GM20000 (cell line): Measurements from ENCODE around the gene ARF1.

Experiments
- DNase-seq: peaks from one replicate; pipeline ENCODE4 v3.0.0; 2012; ENCODE audit warnings: low spot score
- TF ChIP-seq, protein P1 (sequence below): IDR thresholded peaks from 2 replicates; pipeline ENCODE4 v1.5.1; 2012; ENCODE audit warnings: mild to moderate bottlenecking, control low read depth; ENCODE audit errors: extremely low read depth, missing control alignments

ARF1 gene

DNA sequence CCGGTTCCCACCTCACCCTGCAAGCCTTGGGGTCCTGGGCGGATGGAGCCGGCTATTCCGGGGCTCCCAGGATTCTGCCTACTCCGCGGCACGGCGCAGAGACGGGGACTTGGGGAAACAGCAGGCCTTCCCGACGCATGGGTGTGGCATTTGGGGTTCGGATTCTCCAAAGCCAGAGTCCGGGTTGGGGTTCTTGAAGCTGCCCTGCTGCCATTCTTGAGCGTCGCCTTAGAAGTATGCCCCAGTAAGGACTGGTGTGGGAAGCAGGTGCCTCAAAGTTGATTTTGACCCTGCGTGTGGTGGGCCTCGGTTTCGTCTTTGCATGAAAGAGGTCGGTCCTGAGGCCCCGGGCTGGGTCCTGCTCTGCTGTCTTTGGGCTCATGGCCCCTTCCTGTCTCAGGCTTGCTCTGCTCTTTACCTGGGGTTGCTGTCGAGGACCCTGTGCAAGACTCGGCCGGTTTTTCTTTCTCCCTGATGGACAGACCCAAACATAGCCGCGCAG, 58.3 kb downstream of the ARF1 start:
- TF ChIP-seq, protein P1, sequence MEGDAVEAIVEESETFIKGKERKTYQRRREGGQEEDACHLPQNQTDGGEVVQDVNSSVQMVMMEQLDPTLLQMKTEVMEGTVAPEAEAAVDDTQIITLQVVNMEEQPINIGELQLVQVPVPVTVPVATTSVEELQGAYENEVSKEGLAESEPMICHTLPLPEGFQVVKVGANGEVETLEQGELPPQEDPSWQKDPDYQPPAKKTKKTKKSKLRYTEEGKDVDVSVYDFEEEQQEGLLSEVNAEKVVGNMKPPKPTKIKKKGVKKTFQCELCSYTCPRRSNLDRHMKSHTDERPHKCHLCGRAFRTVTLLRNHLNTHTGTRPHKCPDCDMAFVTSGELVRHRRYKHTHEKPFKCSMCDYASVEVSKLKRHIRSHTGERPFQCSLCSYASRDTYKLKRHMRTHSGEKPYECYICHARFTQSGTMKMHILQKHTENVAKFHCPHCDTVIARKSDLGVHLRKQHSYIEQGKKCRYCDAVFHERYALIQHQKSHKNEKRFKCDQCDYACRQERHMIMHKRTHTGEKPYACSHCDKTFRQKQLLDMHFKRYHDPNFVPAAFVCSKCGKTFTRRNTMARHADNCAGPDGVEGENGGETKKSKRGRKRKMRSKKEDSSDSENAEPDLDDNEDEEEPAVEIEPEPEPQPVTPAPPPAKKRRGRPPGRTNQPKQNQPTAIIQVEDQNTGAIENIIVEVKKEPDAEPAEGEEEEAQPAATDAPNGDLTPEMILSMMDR = no peak
- peak; percentile 13 for DNase-seq

DNA sequence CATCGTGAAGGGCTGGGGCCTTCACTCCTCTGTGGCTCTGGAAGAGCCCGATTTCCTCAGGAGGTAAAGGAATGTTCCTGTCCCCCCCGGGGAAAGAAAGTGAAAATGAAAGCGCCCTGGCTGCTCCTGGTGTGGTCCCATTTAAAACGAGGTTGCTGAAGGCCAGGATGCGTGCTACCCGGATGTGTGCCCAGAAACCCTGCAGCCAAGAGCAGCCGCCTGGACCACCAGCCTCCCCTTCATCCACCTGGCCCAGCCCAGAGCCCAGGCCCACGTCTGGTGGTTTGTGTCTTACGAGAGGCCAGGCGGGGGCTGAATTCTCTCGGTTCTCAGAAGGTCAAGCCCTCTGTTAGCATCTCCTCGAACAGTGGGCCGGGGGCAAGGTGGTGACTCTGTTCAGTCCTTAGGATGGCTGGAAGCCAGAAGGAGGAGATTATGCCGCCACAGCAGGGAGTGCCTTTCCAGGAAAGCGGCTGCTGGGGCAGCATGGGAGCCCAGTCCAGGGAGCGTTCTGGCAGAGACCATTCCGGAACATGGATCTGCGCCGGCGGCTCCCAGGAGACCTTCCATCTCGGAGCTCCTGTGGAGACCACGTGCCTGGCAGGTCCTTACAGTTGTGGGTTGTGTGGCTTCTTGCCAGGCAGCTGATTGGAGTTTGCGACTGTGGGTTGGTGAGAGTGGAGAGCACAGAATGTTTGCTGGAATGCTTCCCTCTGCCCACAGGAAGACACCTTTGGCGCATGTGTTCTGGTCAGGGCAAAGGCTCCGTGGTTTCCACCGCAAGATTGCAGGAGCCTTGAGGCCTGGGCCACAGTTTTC, 58.9 kb downstream of the ARF1 start:
- TF ChIP-seq, protein P1 = no peak
- peak; percentile 45 for DNase-seq

DNA sequence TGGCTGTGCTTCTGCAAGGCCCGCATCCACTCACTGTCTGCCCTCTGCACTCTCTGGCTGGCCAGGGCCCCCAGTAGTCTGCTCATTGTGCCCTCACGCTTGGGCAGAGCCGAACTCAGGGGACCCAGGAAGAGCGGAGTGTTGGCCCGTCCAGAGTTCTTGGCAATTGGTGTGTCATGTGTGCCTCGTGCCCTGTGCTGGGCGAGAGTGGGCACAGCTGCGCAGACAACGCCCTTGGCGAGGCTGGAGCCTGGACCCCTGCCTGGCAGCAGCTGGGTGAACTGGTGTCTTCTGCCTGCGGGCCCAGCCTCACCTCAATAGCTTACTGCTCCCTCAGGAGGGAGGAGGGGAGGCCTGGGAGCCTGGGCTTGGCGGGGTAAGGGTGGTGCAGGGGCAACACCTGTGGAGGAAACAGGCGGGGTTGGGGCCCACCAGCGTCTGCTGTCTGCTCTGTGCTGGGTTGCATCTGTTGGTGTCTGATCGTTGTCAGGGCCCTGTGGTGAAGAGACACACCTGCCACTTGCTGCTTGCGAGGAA, 59.7 kb downstream of the ARF1 start:
- no peak for DNase-seq
- TF ChIP-seq, protein P1 = no peak

DNA sequence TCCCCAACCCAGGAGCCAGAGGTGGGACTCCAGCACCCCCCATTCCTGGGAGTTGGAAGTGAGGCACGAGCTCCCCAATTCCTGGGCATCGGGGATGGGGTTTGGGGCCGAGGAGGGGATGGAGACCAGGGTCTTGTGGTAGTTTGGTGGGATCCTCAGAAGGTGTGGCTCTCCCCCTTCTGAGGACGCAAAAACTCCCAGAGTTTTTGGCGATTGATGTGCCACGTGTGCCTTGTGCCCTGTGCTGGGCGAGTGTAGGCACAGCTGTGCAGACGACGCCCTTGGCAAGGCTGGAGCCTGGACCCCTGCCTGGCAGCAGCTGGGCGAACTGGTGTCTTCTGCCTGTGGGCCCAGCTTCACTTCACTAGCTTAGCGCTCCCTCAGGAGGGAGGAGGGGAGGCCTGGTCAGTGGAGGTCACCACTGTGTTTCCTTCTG, 60.2 kb downstream of the ARF1 start:
- no peak for DNase-seq
- TF ChIP-seq, protein P1 = no peak

DNA sequence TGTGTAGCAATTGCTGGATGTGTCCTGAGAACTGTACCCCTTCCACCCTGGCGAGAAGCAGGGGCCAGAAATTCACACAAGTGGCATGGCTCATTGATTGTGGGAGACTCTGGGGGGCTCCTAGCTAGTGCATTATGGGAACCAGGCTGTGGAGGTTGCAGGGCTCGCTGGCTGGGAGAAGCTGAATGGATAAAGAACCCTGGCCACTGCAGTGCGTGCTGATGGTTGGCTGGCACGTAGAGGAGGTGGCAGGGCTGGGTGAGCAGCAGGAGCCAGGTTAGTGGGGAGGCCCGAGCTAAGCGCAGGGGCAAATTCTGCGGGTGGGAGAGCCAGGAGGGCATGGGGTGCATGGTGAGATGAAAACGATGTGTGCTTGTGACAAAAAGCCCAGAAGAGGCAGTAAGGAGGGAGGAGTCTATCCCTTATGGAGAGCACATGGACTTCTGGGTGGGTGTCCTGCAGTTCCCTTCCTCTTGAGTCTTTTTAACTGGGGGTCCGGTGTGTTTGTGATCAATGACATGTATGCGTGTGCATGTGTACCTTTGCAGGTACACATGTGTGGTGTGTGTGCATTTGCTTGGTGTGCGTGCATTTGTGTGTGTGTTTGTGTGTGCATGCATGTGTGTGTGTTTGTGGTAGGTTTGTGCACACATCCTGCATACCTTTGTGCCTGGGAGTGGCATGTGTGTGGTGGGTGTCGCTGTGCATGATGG, 61.1 kb downstream of the ARF1 start:
- DNase-seq = peak; percentile 14
- TF ChIP-seq, protein P1 = no peak

DNA sequence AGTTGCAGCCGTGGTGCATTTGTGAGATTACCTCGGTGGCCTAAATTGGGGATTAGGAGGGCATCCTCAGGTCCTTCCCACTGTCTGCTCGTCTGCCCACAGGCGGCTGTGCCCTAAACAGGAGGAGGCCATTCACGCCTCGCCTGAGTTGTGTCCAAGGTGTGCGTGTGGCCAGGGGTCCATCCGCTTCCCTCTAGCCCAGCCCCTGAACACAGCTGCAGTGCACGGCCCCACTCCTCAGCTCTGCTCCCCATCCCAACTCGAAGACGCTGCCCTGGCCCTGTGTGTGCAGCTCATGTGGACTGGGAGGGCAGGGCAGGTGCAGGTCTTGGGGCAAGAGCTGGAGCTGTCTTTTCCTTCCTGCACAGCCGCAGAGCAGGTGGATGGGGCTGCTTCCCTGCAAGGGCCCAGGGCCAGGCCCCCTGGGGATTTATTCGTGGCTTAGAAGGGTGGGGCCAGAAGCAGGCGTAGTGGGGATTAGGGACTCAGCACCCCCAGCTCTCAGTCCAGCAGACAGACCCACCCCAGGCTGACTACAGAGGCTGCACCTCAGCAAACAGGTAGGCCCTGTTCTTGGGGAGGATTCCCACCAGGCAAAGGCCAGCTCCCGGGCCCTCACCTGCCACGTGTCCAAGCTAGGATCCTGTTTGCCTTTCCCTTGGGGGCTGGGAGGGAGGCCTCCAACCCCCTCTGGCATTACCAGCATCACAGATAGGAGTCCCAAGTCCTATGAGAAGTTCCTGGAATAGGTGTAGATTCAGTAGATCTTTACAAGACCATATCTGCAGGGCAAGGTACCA, 61.9 kb downstream of the ARF1 start:
- TF ChIP-seq, protein P1 = no peak
- peak; percentile 8 for DNase-seq
